Measurements from ENCODE around the gene GPRC5C. TPM values are rescaled to one million over a fixed set of nuclear protein-coding genes. Genes with fewer than 3 reads are reported as not detected.

GPRC5C gene
- total RNA-seq, 2 experiments from 2014 or later: 1.2 to 2.0 TPM

- TF ChIP-seq, protein P1, sequence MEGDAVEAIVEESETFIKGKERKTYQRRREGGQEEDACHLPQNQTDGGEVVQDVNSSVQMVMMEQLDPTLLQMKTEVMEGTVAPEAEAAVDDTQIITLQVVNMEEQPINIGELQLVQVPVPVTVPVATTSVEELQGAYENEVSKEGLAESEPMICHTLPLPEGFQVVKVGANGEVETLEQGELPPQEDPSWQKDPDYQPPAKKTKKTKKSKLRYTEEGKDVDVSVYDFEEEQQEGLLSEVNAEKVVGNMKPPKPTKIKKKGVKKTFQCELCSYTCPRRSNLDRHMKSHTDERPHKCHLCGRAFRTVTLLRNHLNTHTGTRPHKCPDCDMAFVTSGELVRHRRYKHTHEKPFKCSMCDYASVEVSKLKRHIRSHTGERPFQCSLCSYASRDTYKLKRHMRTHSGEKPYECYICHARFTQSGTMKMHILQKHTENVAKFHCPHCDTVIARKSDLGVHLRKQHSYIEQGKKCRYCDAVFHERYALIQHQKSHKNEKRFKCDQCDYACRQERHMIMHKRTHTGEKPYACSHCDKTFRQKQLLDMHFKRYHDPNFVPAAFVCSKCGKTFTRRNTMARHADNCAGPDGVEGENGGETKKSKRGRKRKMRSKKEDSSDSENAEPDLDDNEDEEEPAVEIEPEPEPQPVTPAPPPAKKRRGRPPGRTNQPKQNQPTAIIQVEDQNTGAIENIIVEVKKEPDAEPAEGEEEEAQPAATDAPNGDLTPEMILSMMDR (IDR thresholded peaks at IDR 0.05): no peak
- Mint-ChIP-seq H3K27ac (no peak overlapping the region), H3K27me3 (no peaks in the 10 kb centered on the region), H3K9me3 (no peaks in the 10 kb centered on the region), H3K4me3 (no peak overlapping the region), H3K36me3 (ENCODE audit: low read depth) (no peaks in the 10 kb centered on the region), H3K4me1 (ENCODE audit: low read depth) (no peaks in the 10 kb centered on the region)
- ATAC-seq (no peak), DNase-seq (no peak)
- ChIA-PET CTCF (interaction anchor here (0.8 to 1.6 kb wide), 3 partner anchors 28 to 47 kb away, joined by 3 to 4 read pairs (median 3); no protein-coding TSS in a partner anchor), POLR2A (interaction anchor here (0.9 kb wide), 1 partner anchor 62 kb away, joined by 3 read pairs; no protein-coding TSS in a partner anchor)
- intact Hi-C loops (cut with micrococcal nuclease): no loop called here
These were observed 21.9 kb upstream of the GPRC5C start for GRCh38 chr17:74410001-74410443.

- ChIA-PET CTCF (interaction anchor here (0.9 to 1.4 kb wide), 3 partner anchors 25 to 44 kb away, joined by 3 to 4 read pairs (median 4); no protein-coding TSS in a partner anchor), POLR2A (no interaction called here)
- Mint-ChIP-seq H3K36me3 (ENCODE audit: low read depth) (no peaks in the 10 kb centered on the region), H3K9me3 (no peaks in the 10 kb centered on the region), H3K4me3 (no peak overlapping the region), H3K27ac (no peak overlapping the region), H3K4me1 (ENCODE audit: low read depth) (no peaks in the 10 kb centered on the region), H3K27me3 (no peaks in the 10 kb centered on the region)
- ATAC-seq (no peak), DNase-seq (no peak)
- intact Hi-C loops (cut with micrococcal nuclease): no loop called here
- TF ChIP-seq, protein P1 (IDR thresholded peaks at IDR 0.05): no peak
These were observed 19.3 kb upstream of the GPRC5C start for GRCh38 chr17:74412581-74412980.

GRCh38 chr17:74413491-74413890, 18.4 kb upstream of the GPRC5C start:
- Mint-ChIP-seq H3K27me3 (no peaks in the 10 kb centered on the region), H3K4me1 (ENCODE audit: low read depth) (no peaks in the 10 kb centered on the region), H3K27ac (no peak overlapping the region), H3K36me3 (ENCODE audit: low read depth) (no peaks in the 10 kb centered on the region), H3K4me3 (no peak overlapping the region), H3K9me3 (no peaks in the 10 kb centered on the region)
- intact Hi-C loops (cut with micrococcal nuclease): no loop called here
- no peak for ATAC-seq
- ChIA-PET POLR2A (no interaction called here), CTCF (interaction anchor here (0.9 to 1.1 kb wide), 2 partner anchors 34 to 61 kb away, joined by 3 to 4 read pairs; no protein-coding TSS in a partner anchor)
- no peak for DNase-seq
- TF ChIP-seq, protein P1 (IDR thresholded peaks at IDR 0.05): no peak

DNA sequence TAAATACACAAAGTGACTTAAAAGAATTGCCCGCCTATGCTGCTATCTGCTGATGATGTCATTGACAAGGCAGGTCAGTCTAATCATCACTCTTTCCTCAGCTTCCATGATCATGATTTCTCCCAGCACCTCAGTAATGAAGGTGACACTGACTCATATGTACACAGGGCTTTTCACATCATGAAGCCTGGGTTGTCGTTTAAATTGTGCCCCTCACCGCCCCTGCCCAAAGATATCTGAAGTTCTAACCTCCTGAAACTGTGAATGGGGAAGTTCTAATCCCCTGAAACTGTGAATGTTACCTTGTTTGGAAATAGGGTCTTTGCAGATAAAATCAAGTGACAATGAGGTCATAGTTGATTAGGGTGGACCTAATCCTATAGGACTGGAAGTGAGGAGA, 17.4 kb upstream of the GPRC5C start:
- intact Hi-C loops (cut with micrococcal nuclease): no loop called here
- Mint-ChIP-seq H3K4me1 (ENCODE audit: low read depth) (no peaks in the 10 kb centered on the region), H3K27me3 (peaks cover 2% of the 10 kb centered on the region), H3K36me3 (ENCODE audit: low read depth) (no peaks in the 10 kb centered on the region), H3K9me3 (no peaks in the 10 kb centered on the region), H3K4me3 (no peak overlapping the region), H3K27ac (no peak overlapping the region)
- ATAC-seq (no peak), DNase-seq (no peak)
- TF ChIP-seq, protein P1 (IDR thresholded peaks at IDR 0.05): no peak
- ChIA-PET POLR2A (no interaction called here), CTCF (no interaction called here)

- Mint-ChIP-seq H3K36me3 (ENCODE audit: low read depth) (no peaks in the 10 kb centered on the region), H3K27me3 (peaks cover 2% of the 10 kb centered on the region), H3K4me1 (ENCODE audit: low read depth) (no peaks in the 10 kb centered on the region), H3K27ac (no peak overlapping the region), H3K4me3 (no peak overlapping the region), H3K9me3 (no peaks in the 10 kb centered on the region)
- ChIA-PET CTCF (interaction anchor here (1.1 to 1.4 kb wide), 3 partner anchors 22 to 48 kb away, joined by 3 to 8 read pairs (median 4); partner anchors contain the start of gene GPR142), POLR2A (no interaction called here)
- TF ChIP-seq, protein P1 (IDR thresholded peaks at IDR 0.05): no peak
- ATAC-seq (no peak), DNase-seq (no peak)
- intact Hi-C loops (cut with micrococcal nuclease): no loop called here
These were observed 16.1 kb upstream of the GPRC5C start for GRCh38 chr17:74415608-74416396.
